Superior temporal gyrus (tissue), 1 donor: Measurements from ENCODE around the gene SPTBN1.

Experiments used
- DNase-seq: peaks from one replicate; pipeline ENCODE4 v3.0.0-alpha.2; 2016; ENCODE audit errors: extremely low spot score

SPTBN1 gene

GRCh38 chr2:54574107-54574859, 118.2 kb downstream of the SPTBN1 start:
- DNase-seq: no peak

GRCh38 chr2:54574860-54575247, 118.7 kb downstream of the SPTBN1 start:
- DNase-seq: no peak

- no peak for DNase-seq
Measured at GRCh38 chr2:54575379-54575888, 119.3 kb downstream of the SPTBN1 start.

- no peak for DNase-seq
Measured at GRCh38 chr2:54577035-54577434, 120.9 kb downstream of the SPTBN1 start.

- no peak for DNase-seq
Measured at GRCh38 chr2:54577944-54578647, 122.0 kb downstream of the SPTBN1 start.

- no peak for DNase-seq
Measured at GRCh38 chr2:54578648-54579045, 122.5 kb downstream of the SPTBN1 start.

GRCh38 chr2:54579061-54579681, 123.0 kb downstream of the SPTBN1 start:
- no peak for DNase-seq

GRCh38 chr2:54579682-54580620, 123.8 kb downstream of the SPTBN1 start:
- DNase-seq: no peak

- no peak for DNase-seq
Measured at GRCh38 chr2:54581326-54582039, 125.4 kb downstream of the SPTBN1 start.

GRCh38 chr2:54582987-54583386, 126.9 kb downstream of the SPTBN1 start:
- no peak for DNase-seq

- no peak for DNase-seq
Measured at GRCh38 chr2:54584598-54584997, 128.5 kb downstream of the SPTBN1 start.

GRCh38 chr2:54585136-54585733, 129.1 kb downstream of the SPTBN1 start:
- DNase-seq: no peak

- no peak for DNase-seq
Measured at GRCh38 chr2:54586062-54586461, 129.9 kb downstream of the SPTBN1 start.

- no peak for DNase-seq
Measured at GRCh38 chr2:54586494-54586893, 130.4 kb downstream of the SPTBN1 start.

GRCh38 chr2:54587171-54588016, 131.3 kb downstream of the SPTBN1 start:
- no peak for DNase-seq

- DNase-seq: no peak
Measured at GRCh38 chr2:54588244-54588899, 132.2 kb downstream of the SPTBN1 start.

- no peak for DNase-seq
Measured at GRCh38 chr2:54589038-54589339, 132.9 kb downstream of the SPTBN1 start.

GRCh38 chr2:54589340-54590215, 133.5 kb downstream of the SPTBN1 start:
- DNase-seq: no peak
